GM12872 (cell line): Measurements from ENCODE around the gene SDK2.

Source experiments
- TF ChIP-seq, protein P1 (sequence below): IDR thresholded peaks from 3 replicates; pipeline ENCODE4 v1.5.1; 2011; ENCODE audit warnings: low read depth, mild to moderate bottlenecking, low read length, moderate library complexity; ENCODE audit not compliant: insufficient read depth

Gene SDK2

GRCh38 chr17:73315471-73315870, 328.8 kb downstream of the SDK2 start:
- TF ChIP-seq, protein P1, sequence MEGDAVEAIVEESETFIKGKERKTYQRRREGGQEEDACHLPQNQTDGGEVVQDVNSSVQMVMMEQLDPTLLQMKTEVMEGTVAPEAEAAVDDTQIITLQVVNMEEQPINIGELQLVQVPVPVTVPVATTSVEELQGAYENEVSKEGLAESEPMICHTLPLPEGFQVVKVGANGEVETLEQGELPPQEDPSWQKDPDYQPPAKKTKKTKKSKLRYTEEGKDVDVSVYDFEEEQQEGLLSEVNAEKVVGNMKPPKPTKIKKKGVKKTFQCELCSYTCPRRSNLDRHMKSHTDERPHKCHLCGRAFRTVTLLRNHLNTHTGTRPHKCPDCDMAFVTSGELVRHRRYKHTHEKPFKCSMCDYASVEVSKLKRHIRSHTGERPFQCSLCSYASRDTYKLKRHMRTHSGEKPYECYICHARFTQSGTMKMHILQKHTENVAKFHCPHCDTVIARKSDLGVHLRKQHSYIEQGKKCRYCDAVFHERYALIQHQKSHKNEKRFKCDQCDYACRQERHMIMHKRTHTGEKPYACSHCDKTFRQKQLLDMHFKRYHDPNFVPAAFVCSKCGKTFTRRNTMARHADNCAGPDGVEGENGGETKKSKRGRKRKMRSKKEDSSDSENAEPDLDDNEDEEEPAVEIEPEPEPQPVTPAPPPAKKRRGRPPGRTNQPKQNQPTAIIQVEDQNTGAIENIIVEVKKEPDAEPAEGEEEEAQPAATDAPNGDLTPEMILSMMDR, result no peak

DNA sequence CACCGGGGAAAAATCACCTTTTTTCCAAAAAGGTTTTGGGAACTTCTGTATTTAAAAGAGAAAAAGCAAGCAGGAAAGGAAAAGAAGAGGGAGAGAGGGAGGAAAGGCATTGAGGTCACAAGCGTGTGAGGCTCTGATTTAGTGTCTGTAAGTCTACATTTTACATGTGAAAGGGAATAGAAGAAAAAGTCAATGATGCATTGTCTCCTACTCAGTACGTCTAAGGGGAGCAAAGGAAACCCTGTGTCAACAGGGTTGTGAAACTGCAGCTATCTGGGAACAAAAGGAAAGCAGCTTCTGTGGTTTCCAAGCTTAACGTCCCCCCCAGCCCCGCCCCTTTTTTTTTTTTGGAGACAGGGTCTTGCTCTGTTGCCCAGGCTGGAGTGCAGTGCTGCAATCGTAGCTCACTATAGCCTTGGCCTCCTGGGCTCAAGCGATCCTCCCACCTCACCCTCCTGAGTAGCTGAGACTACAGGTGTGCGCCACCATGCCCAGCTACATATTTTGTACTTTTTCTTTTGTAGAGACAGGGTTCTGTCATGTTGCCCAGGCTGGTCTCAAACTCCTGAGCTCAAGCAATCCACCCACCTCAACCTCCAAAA, 330.6 kb downstream of the SDK2 start:
- TF ChIP-seq, protein P1, result no peak

GRCh38 chr17:73311781-73312641, 332.2 kb downstream of the SDK2 start, which contains the start of gene CDC42EP4:
CDC42EP4 (minus strand) TSS chr17:73312001; CDS start chr17:73286500, 25,501 bp downstream.
- TF ChIP-seq, protein P1, result no peak

DNA sequence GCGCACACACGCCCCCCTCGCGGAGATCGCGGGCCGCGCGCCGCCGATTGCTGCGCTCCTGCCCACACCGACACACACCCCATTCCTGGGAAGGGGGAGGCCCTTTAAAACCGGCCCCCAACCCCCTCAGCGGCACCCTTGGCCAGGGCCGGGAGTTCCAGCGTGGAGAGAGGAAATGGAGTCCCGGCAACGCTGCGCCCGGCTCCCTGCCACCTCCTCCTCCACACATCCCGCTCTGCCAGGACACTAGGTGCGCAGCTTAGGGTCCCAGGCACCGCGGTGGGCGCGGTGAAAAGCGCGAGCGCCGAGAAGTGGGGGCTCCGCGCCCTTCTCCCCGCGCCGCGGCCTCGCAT, 332.8 kb downstream of the SDK2 start:
- TF ChIP-seq, protein P1, result no peak

DNA sequence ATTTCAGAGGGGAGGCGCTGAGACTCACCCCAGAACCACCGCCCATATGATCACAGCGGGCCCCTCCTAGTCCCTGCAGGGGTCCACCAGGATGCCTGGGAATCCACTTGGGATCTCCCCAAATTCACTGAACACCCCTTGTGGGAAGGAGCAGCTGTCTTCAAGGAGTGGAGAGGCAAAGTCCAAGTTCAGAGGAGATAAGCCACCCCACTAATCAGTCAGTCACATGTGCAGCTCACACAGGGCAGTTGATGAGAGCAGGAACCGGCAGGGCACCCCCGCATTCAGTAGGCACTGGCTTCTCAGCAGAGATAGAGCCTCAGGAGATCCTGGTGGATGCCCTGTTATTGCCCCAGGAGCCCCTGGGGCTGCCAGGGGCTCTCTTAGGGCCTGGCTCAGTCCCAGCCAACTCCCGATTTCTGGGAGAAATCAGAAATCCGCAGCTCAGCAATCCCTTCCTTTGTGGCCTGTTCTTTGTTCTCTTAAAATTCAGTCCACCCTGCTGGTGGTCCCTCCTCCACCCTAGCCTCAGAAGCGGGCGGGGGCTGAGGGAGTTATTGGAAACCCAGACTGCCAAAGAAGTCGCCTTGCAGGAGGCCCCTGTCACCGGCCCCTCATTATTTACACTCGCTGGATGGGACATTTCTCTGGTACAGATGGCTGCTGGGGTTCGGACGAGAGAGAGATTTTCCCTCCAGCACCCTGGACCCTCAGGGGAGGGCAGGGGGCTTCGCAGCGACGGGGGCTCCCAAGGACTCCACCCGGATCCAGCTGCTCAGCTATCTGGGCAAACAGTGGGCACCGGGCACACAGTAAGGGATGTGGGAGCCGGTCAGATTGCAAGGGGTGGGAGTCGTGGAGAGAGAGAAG, 334.3 kb downstream of the SDK2 start:
- TF ChIP-seq, protein P1, result no peak

DNA sequence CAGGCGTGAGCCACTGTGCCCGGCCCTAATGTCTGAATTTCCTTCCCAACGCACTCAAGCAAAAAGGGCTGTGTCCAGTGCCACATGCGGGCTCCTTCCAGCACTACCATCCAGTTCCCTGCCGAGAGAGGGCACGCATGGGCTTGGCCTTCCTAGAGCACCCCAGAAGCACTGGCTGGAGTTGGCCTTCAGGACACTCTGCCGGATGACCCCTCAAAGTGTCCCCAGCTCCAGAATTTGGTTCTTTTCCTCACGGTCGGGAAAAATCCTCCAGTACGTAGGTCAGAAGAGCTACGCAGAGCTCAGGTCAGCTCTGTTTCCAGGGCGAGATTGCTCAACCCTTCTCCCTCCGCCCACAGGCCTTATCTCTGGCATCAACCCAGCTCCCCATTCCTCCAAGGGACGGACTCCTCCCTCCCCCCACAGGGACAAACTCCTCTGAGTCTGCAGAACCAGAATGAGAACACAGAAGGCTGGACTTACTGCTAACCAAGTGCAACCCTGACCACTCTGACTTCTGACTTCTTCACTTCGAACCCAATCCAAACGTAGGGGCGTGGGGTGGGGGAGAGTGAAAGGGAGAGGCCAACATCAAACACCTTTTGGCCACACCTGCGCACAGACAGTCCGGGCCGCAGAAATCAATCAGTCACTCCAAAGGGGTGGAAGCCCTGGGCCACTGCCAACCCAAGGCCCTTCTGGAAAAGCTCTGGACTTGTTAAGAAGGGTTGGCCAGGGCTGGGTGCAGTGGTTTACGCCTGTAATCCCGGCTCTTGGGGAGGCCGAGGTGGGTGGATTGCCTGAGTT, 336.0 kb downstream of the SDK2 start:
- TF ChIP-seq, protein P1, result no peak

DNA sequence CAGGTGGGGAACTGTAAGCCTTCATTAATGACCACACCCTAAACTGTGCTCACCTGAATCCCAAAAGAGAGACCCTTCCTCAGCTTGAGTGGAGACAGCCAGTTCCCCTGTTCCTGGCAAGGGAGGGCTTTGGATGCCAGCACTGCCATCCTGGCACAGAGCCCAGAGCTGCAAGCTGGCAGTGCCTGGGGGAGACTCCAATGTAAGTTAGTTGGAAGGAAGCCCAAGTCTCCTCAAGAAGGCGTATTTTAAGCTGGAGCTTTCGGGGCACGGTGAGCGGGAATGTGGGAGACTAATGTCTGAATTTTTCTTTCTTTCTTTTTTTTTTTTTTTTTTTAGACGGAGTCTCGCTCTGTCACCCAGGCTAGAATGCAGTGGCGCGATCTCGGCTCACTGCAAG, 337.1 kb downstream of the SDK2 start:
- TF ChIP-seq, protein P1, result no peak
